ENCODE data around the gene CA9. TPM values are rescaled to one million over a fixed set of nuclear protein-coding genes. Genes with fewer than 3 reads are reported as not detected.

CA9 gene
- total and polyA plus RNA-seq, 4 experiments from 2014 or later = not detected

- Mint-ChIP-seq H3K4me3 (peak overlapping the region in 1 of 8 donors; percentile 25), H3K9me3 (no peaks in the 10 kb centered on the region), H3K27me3 (peaks cover 3 to 6% of the 10 kb centered on the region in 2 donors), H3K36me3 (no peaks in the 10 kb centered on the region), H3K4me1 (peaks cover 12 to 15% (median 13%) of the 10 kb centered on the region in 4 donors), H3K27ac (peak overlapping the region in 2 of 7 donors; percentile 38 to 82)
- ChIA-PET CTCF (ENCODE audit: partially characterized antibody) (interaction anchor here (1.0 to 2.8 kb wide), 6 partner anchors 8 to 21 kb away, joined by 3 to 20 read pairs (median 6); partner anchors contain the start of genes ARHGEF39, CCDC107 and RMRP), POLR2A (ENCODE audit: partially characterized antibody) (no interaction called here)
- Histone ChIP-seq H3K9me3 (ENCODE audit: control insufficient read depth in 1 of 2, low read length in 2 of 2) (no peaks in the 10 kb centered on the region), H3K27ac (ENCODE audit: low read depth, low read length) (no peak overlapping the region), H3K4me1 (ENCODE audit: insufficient read depth, low read length) (peaks cover 12% of the 10 kb centered on the region), H3K4me3 (ENCODE audit: low read length in 2 of 2) (no peak overlapping the region), H3K27me3 (ENCODE audit: insufficient read depth, low read length) (no peaks in the 10 kb centered on the region), H3K36me3 (ENCODE audit: insufficient read depth, low read length) (no peaks in the 10 kb centered on the region)
- intact Hi-C loops (cut with micrococcal nuclease) = no loop called here
- no peak for DNase-seq
Measured at GRCh38 chr9:35679091-35679490, 5.4 kb downstream of the CA9 start.

GRCh38 chr9:35679766-35680330 is 6.1 kb downstream of the CA9 start:
- POLR2A ChIA-PET (ENCODE audit: partially characterized antibody) = interaction anchor here (0.8 to 1.1 kb wide), 2 partner anchors 11 to 19 kb away, joined by 3 read pairs; no protein-coding TSS in a partner anchor
- Histone ChIP-seq H3K27me3 (ENCODE audit: insufficient read depth, low read length) (no peaks in the 10 kb centered on the region), H3K9me3 (ENCODE audit: control insufficient read depth in 1 of 2, low read length in 2 of 2) (no peaks in the 10 kb centered on the region), H3K27ac (ENCODE audit: low read depth, low read length) (no peak overlapping the region), H3K4me3 (ENCODE audit: low read length in 2 of 2) (no peak overlapping the region), H3K4me1 (ENCODE audit: insufficient read depth, low read length) (peaks cover 12% of the 10 kb centered on the region), H3K36me3 (ENCODE audit: insufficient read depth, low read length) (no peaks in the 10 kb centered on the region)
- Mint-ChIP-seq H3K27ac (peak overlapping the region in 2 of 7 donors; percentile 23 to 36), H3K4me3 (no peak overlapping the region), H3K36me3 (no peaks in the 10 kb centered on the region), H3K4me1 (peaks cover 8 to 15% (median 9%) of the 10 kb centered on the region in 4 donors), H3K27me3 (peaks cover 1 to 3% of the 10 kb centered on the region in 2 donors), H3K9me3 (no peaks in the 10 kb centered on the region)
- no peak for DNase-seq
- intact Hi-C loops (cut with micrococcal nuclease) = no loop called here
- CTCF ChIA-PET (ENCODE audit: partially characterized antibody) = interaction anchor here (1.0 to 2.8 kb wide), 6 partner anchors 9 to 21 kb away, joined by 3 to 20 read pairs (median 6); partner anchors contain the start of genes ARHGEF39, CCDC107 and RMRP

- H3K27me3 Mint-ChIP-seq = peaks cover 1 to 3% of the 10 kb centered on the region in 2 donors
- H3K4me1 Mint-ChIP-seq = peaks cover 5 to 15% (median 6%) of the 10 kb centered on the region in 4 donors
- no peak overlapping the region for H3K4me3 Mint-ChIP-seq
- DNase-seq = no peak
- ChIA-PET CTCF (ENCODE audit: partially characterized antibody) (interaction anchor here (1.1 to 2.8 kb wide), 6 partner anchors 14 to 34 kb away, joined by 3 to 20 read pairs (median 6); partner anchors contain the start of genes ARHGEF39, CCDC107 and RMRP), POLR2A (ENCODE audit: partially characterized antibody) (interaction anchor here (0.8 to 1.1 kb wide), 2 partner anchors 11 to 20 kb away, joined by 3 read pairs; no protein-coding TSS in a partner anchor)
- peak overlapping the region in 1 of 7 donors; percentile 36 for H3K27ac Mint-ChIP-seq
- H3K9me3 Mint-ChIP-seq = no peaks in the 10 kb centered on the region
- H3K4me1 ChIP-seq (ENCODE audit: insufficient read depth, low read length) = peaks cover 7% of the 10 kb centered on the region
- intact Hi-C loops (cut with micrococcal nuclease) = no loop called here
- H3K36me3 ChIP-seq (ENCODE audit: insufficient read depth, low read length) = no peaks in the 10 kb centered on the region
- no peak overlapping the region for H3K27ac ChIP-seq (ENCODE audit: low read depth, low read length)
- H3K27me3 ChIP-seq (ENCODE audit: insufficient read depth, low read length) = no peaks in the 10 kb centered on the region
- H3K9me3 ChIP-seq (ENCODE audit: control insufficient read depth in 1 of 2, low read length in 2 of 2) = no peaks in the 10 kb centered on the region
- H3K36me3 Mint-ChIP-seq = no peaks in the 10 kb centered on the region
- no peak overlapping the region for H3K4me3 ChIP-seq (ENCODE audit: low read length in 2 of 2)
Measured at GRCh38 chr9:35680331-35681105, 6.8 kb downstream of the CA9 start.

- peaks cover under 1 to 1% of the 10 kb centered on the region in 2 donors for H3K27me3 Mint-ChIP-seq
- Histone ChIP-seq H3K4me1 (ENCODE audit: insufficient read depth, low read length) (peaks cover under 1% of the 10 kb centered on the region), H3K27me3 (ENCODE audit: insufficient read depth, low read length) (no peaks in the 10 kb centered on the region), H3K27ac (ENCODE audit: low read depth, low read length) (no peak overlapping the region), H3K36me3 (ENCODE audit: insufficient read depth, low read length) (no peaks in the 10 kb centered on the region), H3K9me3 (ENCODE audit: control insufficient read depth in 1 of 2, low read length in 2 of 2) (no peaks in the 10 kb centered on the region), H3K4me3 (ENCODE audit: low read length in 2 of 2) (no peak overlapping the region)
- H3K4me3 Mint-ChIP-seq = no peak overlapping the region
- no peak for DNase-seq
- peak overlapping the region in 2 of 7 donors; percentile 7 to 57 for H3K27ac Mint-ChIP-seq
- CTCF ChIA-PET (ENCODE audit: partially characterized antibody) = interaction anchor here (1.1 to 2.8 kb wide), 2 partner anchors 15 to 35 kb away, joined by 3 to 20 read pairs; no protein-coding TSS in a partner anchor
- POLR2A ChIA-PET (ENCODE audit: partially characterized antibody) = no interaction called here
- no peaks in the 10 kb centered on the region for H3K9me3 Mint-ChIP-seq
- H3K4me1 Mint-ChIP-seq = peaks cover under 1 to 11% (median 3%) of the 10 kb centered on the region in 4 donors
- intact Hi-C loops (cut with micrococcal nuclease) = no loop called here
- H3K36me3 Mint-ChIP-seq = no peaks in the 10 kb centered on the region
Measured at GRCh38 chr9:35681341-35682002, 7.7 kb downstream of the CA9 start.

- DNase-seq = no peak
- Histone ChIP-seq H3K36me3 (ENCODE audit: insufficient read depth, low read length) (no peaks in the 10 kb centered on the region), H3K4me1 (ENCODE audit: insufficient read depth, low read length) (no peaks in the 10 kb centered on the region), H3K27me3 (ENCODE audit: insufficient read depth, low read length) (no peaks in the 10 kb centered on the region), H3K27ac (ENCODE audit: low read depth, low read length) (no peak overlapping the region), H3K4me3 (ENCODE audit: low read length in 2 of 2) (no peak overlapping the region), H3K9me3 (ENCODE audit: control insufficient read depth in 1 of 2, low read length in 2 of 2) (no peaks in the 10 kb centered on the region)
- H3K27me3 Mint-ChIP-seq = no peaks in the 10 kb centered on the region
- H3K27ac Mint-ChIP-seq = peak overlapping the region in 1 of 7 donors; percentile 7
- POLR2A ChIA-PET (ENCODE audit: partially characterized antibody) = no interaction called here
- H3K36me3 Mint-ChIP-seq = no peaks in the 10 kb centered on the region
- intact Hi-C loops (cut with micrococcal nuclease) = no loop called here
- no peak overlapping the region for H3K4me3 Mint-ChIP-seq
- CTCF ChIA-PET (ENCODE audit: partially characterized antibody) = interaction anchor here (2.9 kb wide), 1 partner anchor 14 kb away, joined by 24 read pairs; no protein-coding TSS in a partner anchor
- H3K4me1 Mint-ChIP-seq = peaks cover 0 to 6% (median under 1%) of the 10 kb centered on the region in 4 donors
- H3K9me3 Mint-ChIP-seq = no peaks in the 10 kb centered on the region
Measured at GRCh38 chr9:35682051-35682450, 8.3 kb downstream of the CA9 start.

- CTCF ChIA-PET (ENCODE audit: partially characterized antibody) = interaction anchor here (1.2 to 2.9 kb wide), 2 partner anchors 12 to 13 kb away, joined by 6 to 24 read pairs; no protein-coding TSS in a partner anchor
- H3K4me1 Mint-ChIP-seq = peaks cover 0 to 5% (median 1%) of the 10 kb centered on the region in 4 donors
- no peaks in the 10 kb centered on the region for H3K36me3 Mint-ChIP-seq
Measured at GRCh38 chr9:35682520-35683315, 9.0 kb downstream of the CA9 start.

More at GRCh38 chr9:35682520-35683315, 9.0 kb downstream of the CA9 start:
- intact Hi-C loops (cut with micrococcal nuclease) = no loop called here
- H3K4me1 ChIP-seq (ENCODE audit: insufficient read depth, low read length) = no peaks in the 10 kb centered on the region
- no peaks in the 10 kb centered on the region for H3K9me3 Mint-ChIP-seq
- no peak overlapping the region for H3K4me3 Mint-ChIP-seq
- H3K36me3 ChIP-seq (ENCODE audit: insufficient read depth, low read length) = no peaks in the 10 kb centered on the region
- H3K9me3 ChIP-seq (ENCODE audit: control insufficient read depth in 1 of 2, low read length in 2 of 2) = no peaks in the 10 kb centered on the region
- H3K27me3 ChIP-seq (ENCODE audit: insufficient read depth, low read length) = no peaks in the 10 kb centered on the region
- no peak overlapping the region for H3K4me3 ChIP-seq (ENCODE audit: low read length in 2 of 2)
- no peak overlapping the region for H3K27ac ChIP-seq (ENCODE audit: low read depth, low read length)
- POLR2A ChIA-PET (ENCODE audit: partially characterized antibody) = interaction anchor here (0.9 to 1.7 kb wide), 3 partner anchors 12 to 49 kb away, joined by 3 to 4 read pairs (median 4); partner anchors contain the start of genes CREB3 and TLN1
- H3K27ac Mint-ChIP-seq = peak overlapping the region in 2 of 7 donors; percentile 8 to 69
- no peaks in the 10 kb centered on the region for H3K27me3 Mint-ChIP-seq
- DNase-seq = no peak
